ENCODE results near the gene FIG4. TPM values are rescaled to one million over a fixed set of nuclear protein-coding genes. Genes with fewer than 3 reads are reported as not detected.
A peak's percentile ranks its signal among the peaks of the same experiment; 100 is the strongest.
"Not testable (repeated sequence)": the region's sequence is repeated elsewhere in the genome, so short reads cannot be mapped to it uniquely, and the experiment has no call there.

Gene FIG4
- total RNA-seq, 1 donor from 2014 or later = 25.7 TPM

GRCh38 chr6:109702791-109703190, 11.7 kb downstream of the FIG4 start:
- DNase-seq (ENCODE audit: low read depth) = no peak

GRCh38 chr6:109705258-109705657, 14.2 kb downstream of the FIG4 start:
- peak; percentile 85 for DNase-seq (ENCODE audit: low read depth)

DNA sequence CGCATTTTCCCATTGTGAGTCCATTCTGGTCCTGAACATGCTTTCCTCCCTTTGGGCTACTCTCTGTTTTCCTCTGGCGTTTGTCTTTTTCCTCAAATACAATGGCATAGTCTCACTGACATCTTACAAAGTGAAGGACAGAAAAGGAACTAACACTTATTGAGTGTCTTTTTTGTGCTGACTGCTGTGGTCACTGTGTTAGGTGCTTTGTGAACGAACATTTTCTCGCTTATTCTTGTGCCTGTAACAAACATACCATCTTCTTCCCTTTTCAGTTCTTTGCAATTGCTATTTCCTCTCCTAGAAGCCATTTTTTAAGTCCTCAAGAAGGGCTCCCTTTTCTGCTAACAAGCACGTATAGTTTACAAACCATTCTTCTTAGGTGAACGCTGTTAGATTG, 15.4 kb downstream of the FIG4 start:
- no peak for DNase-seq (ENCODE audit: low read depth)

- not testable (repeated sequence) for DNase-seq (ENCODE audit: low read depth)
Observed at GRCh38 chr6:109708099-109708498, 17.0 kb downstream of the FIG4 start.

GRCh38 chr6:109713097-109713496, 22.0 kb downstream of the FIG4 start:
- no peak for DNase-seq (ENCODE audit: low read depth)

DNA sequence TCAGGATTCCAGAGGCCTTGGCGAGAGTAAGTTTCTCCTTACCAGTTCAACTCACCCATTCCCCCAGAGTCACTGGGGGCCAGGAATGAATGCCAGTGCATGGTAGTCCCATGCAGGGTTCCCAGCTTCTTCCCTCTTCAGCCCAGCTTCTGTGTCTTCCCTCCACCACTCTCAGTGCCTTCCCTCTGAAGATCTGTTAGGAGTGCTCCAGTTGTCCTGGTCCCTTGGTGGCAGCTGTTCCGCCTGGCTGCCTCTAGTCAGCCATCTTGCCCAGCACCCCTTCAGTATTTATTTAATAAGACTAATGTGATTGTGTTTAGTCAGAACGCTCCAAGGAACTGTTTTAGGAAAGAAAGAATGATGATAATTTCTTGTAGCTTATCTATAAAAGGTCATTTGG, 23.1 kb downstream of the FIG4 start:
- DNase-seq (ENCODE audit: low read depth) = no peak

DNA sequence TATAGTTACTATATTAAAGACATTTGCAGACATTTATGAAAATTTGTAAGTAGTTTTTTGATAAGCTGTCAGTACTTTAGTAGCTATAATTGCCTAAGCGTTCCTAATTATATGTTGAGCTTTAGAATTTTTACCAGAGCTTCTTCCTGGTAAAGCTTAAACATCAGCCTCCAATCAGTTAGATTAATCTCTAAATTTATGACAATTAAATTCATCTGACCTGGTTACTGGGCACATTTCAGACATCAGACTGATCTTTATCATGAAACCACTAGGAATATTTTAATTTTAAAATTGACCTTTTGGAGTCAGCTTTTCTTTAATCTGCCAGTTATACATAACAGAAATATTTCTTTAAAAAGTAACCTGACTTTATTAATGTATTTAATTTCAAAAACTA, 23.5 kb downstream of the FIG4 start:
- DNase-seq (ENCODE audit: low read depth) = no peak

GRCh38 chr6:109715616-109716015, 24.5 kb downstream of the FIG4 start:
- no peak for DNase-seq (ENCODE audit: low read depth)

DNA sequence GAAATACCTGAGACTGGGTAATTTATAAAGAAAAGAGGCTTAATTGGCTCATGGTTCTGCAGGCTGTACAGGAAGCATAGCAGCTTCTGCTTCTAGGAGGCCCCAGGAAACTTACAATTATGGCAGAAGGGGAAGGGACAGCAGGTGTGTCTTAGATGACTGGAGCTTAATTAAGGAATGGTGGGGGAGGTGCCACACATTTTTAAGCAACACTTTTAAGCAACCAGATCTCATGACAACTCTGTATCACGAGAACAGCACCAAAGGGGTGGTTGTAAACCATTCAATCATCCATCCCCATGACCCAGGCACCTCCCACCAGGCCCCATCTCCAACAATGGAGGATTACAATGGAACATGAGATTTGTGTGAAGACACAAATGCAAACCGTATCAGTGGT, 26.9 kb downstream of the FIG4 start:
- no peak for DNase-seq (ENCODE audit: low read depth)

GRCh38 chr6:109718991-109719390, 27.9 kb downstream of the FIG4 start:
- DNase-seq (ENCODE audit: low read depth) = no peak

DNA sequence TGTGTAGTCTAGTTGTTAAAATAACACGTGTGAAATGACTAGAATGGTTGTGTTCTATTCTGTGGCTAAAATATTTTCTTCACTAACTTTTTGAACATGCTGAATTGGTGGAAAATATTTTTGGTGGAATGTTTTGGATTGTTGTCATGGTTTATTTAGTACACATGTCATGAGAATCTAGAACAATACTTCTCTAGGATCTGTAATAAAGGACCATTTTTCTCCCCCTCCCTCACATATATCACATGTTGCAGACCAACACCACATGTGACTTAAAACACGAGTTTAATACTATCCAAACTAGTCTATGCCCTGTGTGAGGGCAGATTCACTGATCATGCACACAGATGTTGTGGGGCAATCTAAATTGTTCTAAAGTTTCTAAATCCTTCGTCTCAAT, 29.2 kb downstream of the FIG4 start:
- no peak for DNase-seq (ENCODE audit: low read depth)

DNA sequence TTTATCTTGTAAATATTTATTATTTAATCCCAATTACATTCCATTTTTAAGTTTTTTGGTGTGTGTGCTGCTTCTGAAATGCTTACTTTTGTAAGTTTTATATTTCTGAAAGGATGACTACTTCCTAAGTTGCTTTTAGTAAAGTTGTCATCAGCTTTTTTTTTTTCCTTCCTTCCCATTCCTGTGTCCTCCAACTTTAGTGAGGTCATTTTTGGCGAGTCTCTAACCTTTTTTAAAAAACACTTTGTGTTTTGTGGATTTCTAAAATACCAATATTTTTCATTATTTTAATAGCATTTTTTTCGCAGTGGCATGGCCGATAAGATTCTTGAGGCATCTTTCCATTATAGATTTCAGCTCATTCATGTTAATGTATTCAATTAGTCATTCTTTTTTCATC, 30.9 kb downstream of the FIG4 start:
- no peak for DNase-seq (ENCODE audit: low read depth)

GRCh38 chr6:109722564-109723254, 31.6 kb downstream of the FIG4 start:
- DNase-seq (ENCODE audit: low read depth) = no peak

GRCh38 chr6:109725250-109725649, 34.2 kb downstream of the FIG4 start:
- not testable (repeated sequence) for DNase-seq (ENCODE audit: low read depth)

DNA sequence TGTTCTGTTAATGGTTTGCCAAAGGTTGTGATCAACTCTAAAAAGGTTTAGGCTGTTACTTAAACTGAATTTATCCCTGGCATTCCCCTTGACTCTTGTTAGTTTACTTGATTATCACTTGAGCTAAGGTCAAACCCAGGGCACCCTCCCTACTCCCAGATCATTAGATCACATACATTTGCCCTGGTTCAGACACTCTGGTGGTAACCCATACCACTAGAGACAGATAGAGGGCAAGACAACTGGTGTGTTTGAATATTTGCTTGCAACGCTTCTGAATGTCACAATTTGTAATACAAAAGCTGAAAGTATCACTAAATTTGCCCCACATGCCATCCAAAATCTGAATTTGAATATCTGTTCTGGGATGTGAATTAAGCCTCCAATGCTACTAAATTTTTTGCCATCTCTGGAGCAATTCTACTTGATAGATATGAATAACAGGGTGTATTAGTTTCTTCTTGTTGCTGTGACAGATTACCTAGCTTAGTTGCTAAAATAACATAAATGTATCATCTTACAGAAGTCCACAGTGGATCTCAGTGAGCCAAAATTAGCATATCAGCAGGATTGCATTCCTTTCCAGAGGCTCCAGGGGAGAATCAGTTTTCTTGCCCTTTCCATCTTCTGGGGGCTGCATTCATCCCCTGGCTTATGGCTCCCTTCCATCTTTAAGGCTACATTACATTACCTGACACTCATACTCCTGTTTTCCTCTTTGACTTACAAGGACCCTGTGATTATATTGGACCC, 45.4 kb downstream of the FIG4 start:
- no peak for DNase-seq (ENCODE audit: low read depth)

GRCh38 chr6:109738255-109738654, 47.2 kb downstream of the FIG4 start:
- DNase-seq (ENCODE audit: low read depth) = no peak

GRCh38 chr6:109738667-109739066, 47.6 kb downstream of the FIG4 start:
- no peak for DNase-seq (ENCODE audit: low read depth)

DNA sequence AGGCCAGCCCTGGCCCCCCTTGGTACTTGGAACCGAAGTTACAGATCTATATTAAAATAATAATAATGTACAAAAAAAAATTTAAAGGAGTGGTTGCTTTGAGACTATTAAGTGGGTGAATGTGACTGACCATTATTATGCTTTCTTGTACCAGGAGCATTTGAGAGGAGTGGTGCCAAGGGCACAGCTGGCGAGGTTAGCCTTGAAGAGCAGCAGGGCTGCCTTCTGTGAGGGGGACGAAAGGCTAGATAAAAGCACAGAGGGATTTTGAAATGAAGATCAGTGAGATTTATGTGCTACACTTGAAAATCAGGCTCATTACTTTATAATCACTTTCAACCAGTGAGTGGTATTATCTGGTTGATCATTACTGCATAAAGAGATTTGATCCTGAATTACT, 48.6 kb downstream of the FIG4 start:
- no peak for DNase-seq (ENCODE audit: low read depth)

GRCh38 chr6:109740787-109741186, 49.7 kb downstream of the FIG4 start:
- DNase-seq (ENCODE audit: low read depth) = no peak

- DNase-seq (ENCODE audit: low read depth) = peak; percentile 82
Observed at GRCh38 chr6:109743739-109744138, 52.6 kb downstream of the FIG4 start.

GRCh38 chr6:109744779-109745178, 53.7 kb downstream of the FIG4 start:
- DNase-seq (ENCODE audit: low read depth) = not testable (repeated sequence)

GRCh38 chr6:109747221-109747620, 56.1 kb downstream of the FIG4 start:
- DNase-seq (ENCODE audit: low read depth) = peak; percentile 79

All from renal cortical epithelial cell (primary cell).